Stomach (tissue), 4 donors: ENCODE measurements around the gene IPO9.

Experiments
- POLR2A ChIP-seq, 4 donors: fragments of 450-650 bp; IDR thresholded peaks; one replicate each; pipeline ENCODE4 v1.6.1; 2016; ENCODE audit warnings: antibody characterized with exemption in 4 of 4, control low read depth in 2 of 4, mild to moderate bottlenecking in 1 of 4, moderate library complexity in 1 of 4
- TF ChIP-seq, protein P1 (sequence below), 7 experiments: fragments of 450-650 bp in 4 of 7; fragments of 200-600 bp in 3 of 7; sonication (generic) in 3 of 7; IDR thresholded peaks; one replicate each; pipeline ENCODE4 v1.5.1; 2016 to 2019; ENCODE audit warnings: antibody characterized with exemption in 7 of 7, control low read depth in 2 of 7, mild to moderate bottlenecking in 1 of 7

- TF ChIP-seq, protein P1, sequence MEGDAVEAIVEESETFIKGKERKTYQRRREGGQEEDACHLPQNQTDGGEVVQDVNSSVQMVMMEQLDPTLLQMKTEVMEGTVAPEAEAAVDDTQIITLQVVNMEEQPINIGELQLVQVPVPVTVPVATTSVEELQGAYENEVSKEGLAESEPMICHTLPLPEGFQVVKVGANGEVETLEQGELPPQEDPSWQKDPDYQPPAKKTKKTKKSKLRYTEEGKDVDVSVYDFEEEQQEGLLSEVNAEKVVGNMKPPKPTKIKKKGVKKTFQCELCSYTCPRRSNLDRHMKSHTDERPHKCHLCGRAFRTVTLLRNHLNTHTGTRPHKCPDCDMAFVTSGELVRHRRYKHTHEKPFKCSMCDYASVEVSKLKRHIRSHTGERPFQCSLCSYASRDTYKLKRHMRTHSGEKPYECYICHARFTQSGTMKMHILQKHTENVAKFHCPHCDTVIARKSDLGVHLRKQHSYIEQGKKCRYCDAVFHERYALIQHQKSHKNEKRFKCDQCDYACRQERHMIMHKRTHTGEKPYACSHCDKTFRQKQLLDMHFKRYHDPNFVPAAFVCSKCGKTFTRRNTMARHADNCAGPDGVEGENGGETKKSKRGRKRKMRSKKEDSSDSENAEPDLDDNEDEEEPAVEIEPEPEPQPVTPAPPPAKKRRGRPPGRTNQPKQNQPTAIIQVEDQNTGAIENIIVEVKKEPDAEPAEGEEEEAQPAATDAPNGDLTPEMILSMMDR (IDR thresholded peaks at IDR 0.05), result no peak
- TF ChIP-seq POLR2A (IDR thresholded peaks at IDR 0.05), result no peak
Measured at GRCh38 chr1:201918343-201918742, 89.4 kb downstream of the IPO9 start.
